Nephron (organoid): ENCODE results near the gene ARHGAP20.

Experiments used
- H3K27ac Mint-ChIP-seq, 3 experiments: 2 replicates each; pipeline ENCODE4 v1.8.0; 2020; ENCODE audit warnings: mixed read lengths in 3 of 3, mild to moderate bottlenecking in 2 of 3, moderate library complexity in 1 of 3
- H3K27me3 Mint-ChIP-seq: 2 replicates; pipeline ENCODE4 v1.8.0; 2021; ENCODE audit warnings: low read depth, mild to moderate bottlenecking, moderate library complexity, mixed read lengths
- H3K36me3 Mint-ChIP-seq: 2 replicates; pipeline ENCODE4 v1.8.0; 2020; ENCODE audit warnings: low read depth, mixed read lengths
- H3K4me1 Mint-ChIP-seq: 2 replicates; pipeline ENCODE4 v1.8.0; 2020; ENCODE audit warnings: mixed read lengths
- H3K4me3 Mint-ChIP-seq, 3 experiments: 2 replicates each; pipeline ENCODE4 v1.8.0; 2020; ENCODE audit warnings: mild to moderate bottlenecking in 3 of 3, mixed read lengths in 3 of 3, moderate library complexity in 2 of 3
- H3K9me3 Mint-ChIP-seq: 2 replicates; pipeline ENCODE4 v1.8.0; 2020; ENCODE audit warnings: mixed read lengths
- CTCF ChIP-seq, 3 experiments: fragments of 200-600 bp; sonication (generic); IDR thresholded peaks; one replicate each; pipeline ENCODE4 v1.5.0; 2021; ENCODE audit warnings: antibody characterized with exemption in 3 of 3; ENCODE audit not compliant: unreplicated experiment in 3 of 3

The ARHGAP20 gene

GRCh38 chr11:110728883-110729282 lies 16.6 kb upstream of the ARHGAP20 start:
- Mint-ChIP-seq H3K27ac (no peak overlapping the region), H3K9me3 (peaks cover 15% of the 10 kb centered on the region), H3K27me3 (no peaks in the 10 kb centered on the region), H3K36me3 (no peaks in the 10 kb centered on the region), H3K4me3 (no peak overlapping the region), H3K4me1 (no peaks in the 10 kb centered on the region)
- TF ChIP-seq CTCF (IDR thresholded peaks at IDR 0.05; ENCODE audit: unreplicated experiment in 3 of 3) = no peak

GRCh38 chr11:110728476-110728875 lies 16.2 kb upstream of the ARHGAP20 start:
- no peaks in the 10 kb centered on the region for H3K36me3 Mint-ChIP-seq
- H3K9me3 Mint-ChIP-seq = peaks cover 15% of the 10 kb centered on the region
- H3K4me1 Mint-ChIP-seq = no peaks in the 10 kb centered on the region
- H3K4me3 Mint-ChIP-seq = no peak overlapping the region
- no peak overlapping the region for H3K27ac Mint-ChIP-seq
- H3K27me3 Mint-ChIP-seq = no peaks in the 10 kb centered on the region
- no peak for TF ChIP-seq CTCF (IDR thresholded peaks at IDR 0.05; ENCODE audit: unreplicated experiment in 3 of 3)

GRCh38 chr11:110724358-110724757 lies 12.1 kb upstream of the ARHGAP20 start:
- peaks cover 18% of the 10 kb centered on the region for H3K9me3 Mint-ChIP-seq
- no peaks in the 10 kb centered on the region for H3K27me3 Mint-ChIP-seq
- H3K4me3 Mint-ChIP-seq = no peak overlapping the region
- peaks cover 6% of the 10 kb centered on the region for H3K4me1 Mint-ChIP-seq
- TF ChIP-seq CTCF (IDR thresholded peaks at IDR 0.05; ENCODE audit: unreplicated experiment in 3 of 3) = no peak
- H3K27ac Mint-ChIP-seq = no peak overlapping the region
- H3K36me3 Mint-ChIP-seq = no peaks in the 10 kb centered on the region

GRCh38 chr11:110720431-110721275 lies 8.4 kb upstream of the ARHGAP20 start:
- TF ChIP-seq CTCF (IDR thresholded peaks at IDR 0.05; ENCODE audit: unreplicated experiment in 3 of 3) = no peak
- H3K4me3 Mint-ChIP-seq = no peak overlapping the region
- peaks cover 1% of the 10 kb centered on the region for H3K27me3 Mint-ChIP-seq
- no peaks in the 10 kb centered on the region for H3K36me3 Mint-ChIP-seq
- H3K27ac Mint-ChIP-seq = peak overlapping the region in 2 of 3 experiments; percentile 23 to 31
- peaks cover 6% of the 10 kb centered on the region for H3K4me1 Mint-ChIP-seq
- H3K9me3 Mint-ChIP-seq = peaks cover 3% of the 10 kb centered on the region

- H3K27me3 Mint-ChIP-seq = peaks cover 29% of the 10 kb centered on the region
- no peak for TF ChIP-seq CTCF (IDR thresholded peaks at IDR 0.05; ENCODE audit: unreplicated experiment in 3 of 3)
- H3K36me3 Mint-ChIP-seq = no peaks in the 10 kb centered on the region
- peaks cover 15% of the 10 kb centered on the region for H3K4me1 Mint-ChIP-seq
- no peaks in the 10 kb centered on the region for H3K9me3 Mint-ChIP-seq
- H3K27ac Mint-ChIP-seq = no peak overlapping the region
- H3K4me3 Mint-ChIP-seq = no peak overlapping the region
Observed at GRCh38 chr11:110716361-110716760, 4.1 kb upstream of the ARHGAP20 start.

GRCh38 chr11:110715541-110715940 lies 3.3 kb upstream of the ARHGAP20 start:
- H3K4me3 Mint-ChIP-seq = peak overlapping the region in 1 of 3 experiments; percentile 47
- H3K9me3 Mint-ChIP-seq = no peaks in the 10 kb centered on the region
- H3K27me3 Mint-ChIP-seq = peaks cover 34% of the 10 kb centered on the region
- H3K4me1 Mint-ChIP-seq = peaks cover 14% of the 10 kb centered on the region
- H3K36me3 Mint-ChIP-seq = no peaks in the 10 kb centered on the region
- TF ChIP-seq CTCF (IDR thresholded peaks at IDR 0.05; ENCODE audit: unreplicated experiment in 3 of 3) = no peak
- peak overlapping the region in 1 of 3 experiments; percentile 1 for H3K27ac Mint-ChIP-seq
